OCI-LY3 (cell line): Measurements from ENCODE around the gene PRCC.

Experiments used
- CTCF ChIP-seq: fragments of 200-600, 300-600 bp; sonication (generic); IDR thresholded peaks from 2 replicates; pipeline ENCODE4 v1.5.1; 2014; ENCODE audit warnings: antibody characterized with exemption, low read length, low read depth
- EZH2phosphoT487 ChIP-seq: fragments of 200-600 bp; shearing (Covaris generic); IDR thresholded peaks from 2 replicates; pipeline ENCODE4 v1.6.1; 2018; ENCODE audit warnings: antibody characterized with exemption, mixed run types, low read depth

GRCh38 chr1:156797212-156797871 lies 30.0 kb downstream of the PRCC start:
- TF ChIP-seq CTCF (peak; percentile 95), EZH2phosphoT487 (no peak)
